SK-N-SH (cell line): ENCODE data around the gene SMIM41. TPM values are rescaled to one million over a fixed set of nuclear protein-coding genes. Genes with fewer than 3 reads are reported as not detected.

ENCODE experiments used
- CTCF ChIA-PET: fragments of 300-600, 350-600 bp; formaldehyde crosslinking; extraction: SDS; loops from one replicate; lab custom pipeline; 2021; lab: Yijun Ruan, JAX
- POLR2A ChIA-PET: fragments of 350-600 bp; sonication (Branson Sonifier 250); formaldehyde crosslinking; extraction: SDS; loops from one replicate; lab custom pipeline; 2020; ENCODE audit warnings: antibody characterized with exemption, inconsistent platforms; lab: Yijun Ruan, JAX
- DNase-seq: peaks from one replicate; pipeline ENCODE4 v3.0.0; 2012
- H2AFZ ChIP-seq: fragments of 200-600 bp; sonication (generic); 2 replicates; pipeline ENCODE4 v1.8.1; 2016; ENCODE audit warnings: antibody characterized with exemption, mild to moderate bottlenecking, low read depth
- H3F3A ChIP-seq: fragments of 200-600 bp; sonication (generic); replicated peaks from 2 replicates; pipeline ENCODE3; 2016; ENCODE audit warnings: antibody characterized with exemption, mild to moderate bottlenecking; ENCODE audit not compliant: insufficient read depth
- H3K27ac ChIP-seq, 2 experiments: fragments of 200-500 bp in 1 of 2; fragments of 200-600 bp in 1 of 2; sonication (Bioruptor generic) in 1 of 2; sonication (generic), shearing (Covaris generic) in 1 of 2; 2 replicates each; pipeline versions ENCODE4 v1.5.1 to v1.6.1; 2014 to 2016; ENCODE audit warnings: low read depth in 2 of 2, inconsistent platforms in 1 of 2, low read length in 1 of 2, mild to moderate bottlenecking in 1 of 2, mixed read lengths in 1 of 2
- H3K27me3 ChIP-seq: fragments of 200-600 bp; sonication (generic), shearing (Covaris generic); 2 replicates; pipeline ENCODE4 v1.6.1; 2016; ENCODE audit warnings: mixed run types; ENCODE audit not compliant: insufficient read depth
- H3K36me3 ChIP-seq, 2 experiments: fragments of 200-500 bp in 1 of 2; fragments of 200-600 bp in 1 of 2; sonication (Bioruptor generic) in 1 of 2; sonication (generic) in 1 of 2; replicated peaks in 1 of 2; 2 replicates each; pipeline versions ENCODE3 to v1.5.1; 2014 to 2016; ENCODE audit warnings: low read length in 1 of 2, mild to moderate bottlenecking in 1 of 2; ENCODE audit not compliant: insufficient read depth in 2 of 2, control insufficient read depth in 1 of 2
- H3K4me1 ChIP-seq, 2 experiments: fragments of 200-500 bp in 1 of 2; fragments of 200-600 bp in 1 of 2; sonication (Bioruptor generic) in 1 of 2; sonication (generic), shearing (Covaris generic) in 1 of 2; 2 replicates each; pipeline versions ENCODE4 v1.5.1 to v1.6.1; 2014 to 2016; ENCODE audit warnings: low read depth in 1 of 2, low read length in 1 of 2, mixed run types in 1 of 2; ENCODE audit not compliant: insufficient read depth in 2 of 2, control insufficient read depth in 1 of 2
- H3K4me2 ChIP-seq: fragments of 200-600 bp; sonication (generic), shearing (Covaris generic); 2 replicates; pipeline ENCODE4 v1.6.1; 2017; ENCODE audit warnings: mixed run types
- H3K4me3 ChIP-seq, 2 experiments: fragments of 200-500 bp in 1 of 2; fragments of 200-600 bp in 1 of 2; sonication (Bioruptor generic) in 1 of 2; sonication (generic), shearing (Covaris generic) in 1 of 2; 2 replicates each; pipeline versions ENCODE4 v1.5.1 to v1.8.1; 2014 to 2016; ENCODE audit warnings: low read depth in 2 of 2, inconsistent platforms in 1 of 2, low read length in 1 of 2, mild to moderate bottlenecking in 1 of 2, mixed read lengths in 1 of 2, moderate library complexity in 1 of 2
- H3K79me2 ChIP-seq: fragments of 200-600 bp; sonication (generic); 2 replicates; pipeline ENCODE4 v1.8.1; 2017; ENCODE audit warnings: mild to moderate bottlenecking; ENCODE audit not compliant: insufficient read depth
- H3K9ac ChIP-seq: fragments of 200-600 bp; sonication (generic); 2 replicates; pipeline ENCODE4 v1.6.1; 2017; ENCODE audit warnings: mixed run types
- H3K9me2 ChIP-seq: fragments of 200-600 bp; sonication (generic); 2 replicates; pipeline ENCODE4 v1.6.1; 2017; ENCODE audit warnings: mixed run types
- H3K9me3 ChIP-seq: fragments of 200-600 bp; sonication (generic); 2 replicates; pipeline ENCODE4 v1.6.1; 2017; ENCODE audit warnings: mixed run types, mild to moderate bottlenecking, moderate library complexity
- H4K20me1 ChIP-seq: fragments of 200-600 bp; sonication (generic); 2 replicates; pipeline ENCODE4 v1.6.1; 2017; ENCODE audit warnings: mild to moderate bottlenecking, mixed run types; ENCODE audit not compliant: insufficient read depth
- ELF1 ChIP-seq: IDR thresholded peaks from 2 replicates; pipeline ENCODE4 v1.4.0; 2012
- EP300 ChIP-seq, 2 experiments: IDR thresholded peaks; 2 replicates each; pipeline versions ENCODE4 v1.4.0 to v1.6.1; 2012; ENCODE audit warnings: borderline replicate concordance in 1 of 2, low read depth in 1 of 2, low read length in 1 of 2
- EZH2phosphoT487 ChIP-seq: fragments of 200-600 bp; sonication (generic); IDR thresholded peaks from 2 replicates; pipeline ENCODE4 v1.6.1; 2017; ENCODE audit warnings: low read depth, mixed run types, mild to moderate bottlenecking, antibody characterized with exemption, moderate library complexity, borderline replicate concordance
- GATA2 ChIP-seq: sonication (generic); formaldehyde crosslinking; IDR thresholded peaks from 2 replicates; pipeline ENCODE4 v1.5.0; 2020; ENCODE audit warnings: mild to moderate bottlenecking, missing genetic modification reagents
- MEF2A ChIP-seq: IDR thresholded peaks from 2 replicates; pipeline ENCODE4 v1.4.0; 2012; ENCODE audit warnings: low read depth, borderline replicate concordance
- NFIC ChIP-seq: IDR thresholded peaks from 2 replicates; pipeline ENCODE4 v1.4.0; 2012; ENCODE audit warnings: borderline replicate concordance
- NRF1 ChIP-seq: IDR thresholded peaks from 2 replicates; pipeline ENCODE4 v1.6.1; 2012; ENCODE audit warnings: low read depth, mild to moderate bottlenecking, low read length
- POLR2AphosphoS5 ChIP-seq: IDR thresholded peaks from 2 replicates; pipeline ENCODE4 v1.6.1; 2012; ENCODE audit warnings: low read depth, low read length
- RFX5 ChIP-seq: IDR thresholded peaks from 2 replicates; pipeline ENCODE4 v1.6.1; 2012; ENCODE audit warnings: mild to moderate bottlenecking, improper control_type of control experiment, low read length
- TEAD4 ChIP-seq: IDR thresholded peaks from 2 replicates; pipeline ENCODE4 v1.4.0; 2012; ENCODE audit warnings: mild to moderate bottlenecking, borderline replicate concordance; ENCODE audit not compliant: insufficient read depth
- USF1 ChIP-seq: IDR thresholded peaks from 2 replicates; pipeline ENCODE4 v1.4.0; 2012; ENCODE audit warnings: low read depth, borderline replicate concordance
- USF2 ChIP-seq: fragments of 150-350 bp; IDR thresholded peaks from 2 replicates; pipeline ENCODE4 v1.6.1; 2017; ENCODE audit warnings: antibody characterized with exemption, low read length, low read depth, borderline replicate concordance
- ZBTB33 ChIP-seq: IDR thresholded peaks from 2 replicates; pipeline ENCODE4 v1.4.0; 2012; ENCODE audit warnings: low read depth, borderline replicate concordance
- WGBS: methylation state at CpG from one replicate; pipeline ENCODE4 v1.1.6; 2017; ENCODE audit warnings: low lambda C conversion rate; 5-methylcytosine and 5-hydroxymethylcytosine counted together
- polyA plus RNA-seq, 3 experiments: library from polyadenylated mRNA; depleted of rRNA; stranded (reverse); fragments of >200 nt; gene quantifications; 2 replicates each; pipeline ENCODE4 v1.2.3, GENCODE V29; 2012
- TF ChIP-seq, protein P1 (sequence below): fragments of 200-600 bp; sonication (generic); IDR thresholded peaks from 2 replicates; pipeline ENCODE4 v1.6.1; 2017; ENCODE audit warnings: antibody characterized with exemption, mild to moderate bottlenecking, moderate library complexity

SMIM41 gene
- polyA plus RNA-seq, 1 of the 3 experiments (the other 2 are of a cell fraction): not detected

- no peak for TF ChIP-seq USF2
- peak; percentile 90; the same call in 1 of the 2 replicates for TF ChIP-seq MEF2A
Observed at GRCh38 chr12:52050758-52051541, 28.6 kb upstream of the SMIM41 start, which contains the start of gene NR4A1 (continued).

- Histone ChIP-seq H3K27ac (no peak overlapping the region), H3K9ac (no peak overlapping the region), H4K20me1 (peaks cover 14% of the 10 kb centered on the region), H3K9me2 (no peaks in the 10 kb centered on the region), H3K9me3 (no peaks in the 10 kb centered on the region), H3K27me3 (no peaks in the 10 kb centered on the region), H3K4me3 (no peak overlapping the region), H3F3A (peaks cover 8% of the 10 kb centered on the region), H3K4me1 (peaks cover 8 to 23% of the 10 kb centered on the region in 2 experiments; a peak in 2 of 4 replicates), H3K79me2 (no peaks in the 10 kb centered on the region)
- 93% methylated on average over 6 of the region's 7 CpGs for WGBS
- ChIA-PET POLR2A (no interaction called here), CTCF (interaction anchor here (0.9 to 15.6 kb wide), 3 partner anchors 14 to 30 kb away, joined by 3 to 279 read pairs (median 4); no protein-coding TSS in a partner anchor)
- no peak for DNase-seq
- TF ChIP-seq USF1 (no peak), POLR2AphosphoS5 (no peak), RFX5 (no peak), NRF1 (no peak), EZH2phosphoT487 (no peak), NFIC (no peak), ELF1 (no peak)
- TF ChIP-seq, all 33 proteins: peak for 0
- Histone ChIP-seq H3K36me3 (no peaks in the 10 kb centered on the region), H3K4me2 (no peak overlapping the region), H2AFZ (no peak overlapping the region)
Observed at GRCh38 chr12:52052468-52053186, 26.9 kb upstream of the SMIM41 start.

GRCh38 chr12:52053536-52054209 lies 25.8 kb upstream of the SMIM41 start:
- no peaks in the 10 kb centered on the region for H3K27me3 ChIP-seq
- no peaks in the 10 kb centered on the region for H3K79me2 ChIP-seq
- H3K4me1 ChIP-seq: peaks cover 8 to 23% of the 10 kb centered on the region in 2 experiments; a peak in 2 of 4 replicates
- peaks cover 14% of the 10 kb centered on the region for H4K20me1 ChIP-seq
- no peak for DNase-seq
- H3F3A ChIP-seq: peaks cover 8% of the 10 kb centered on the region
- no peaks in the 10 kb centered on the region for H3K36me3 ChIP-seq
- no peak overlapping the region for H2AFZ ChIP-seq
- H3K4me3 ChIP-seq: no peak overlapping the region
- CTCF ChIA-PET: interaction anchor here (15.6 kb wide), 1 partner anchor 26 kb away, joined by 279 read pairs; no protein-coding TSS in a partner anchor
- H3K9me3 ChIP-seq: no peaks in the 10 kb centered on the region
- POLR2A ChIA-PET: no interaction called here
- 84% methylated on average over 6 of the region's 9 CpGs for WGBS
- no peak overlapping the region for H3K4me2 ChIP-seq
- H3K9me2 ChIP-seq: no peaks in the 10 kb centered on the region
- no peak overlapping the region for H3K27ac ChIP-seq
- H3K9ac ChIP-seq: no peak overlapping the region
- TF ChIP-seq GATA2 (CRISPR knock-in tag): no peak
- no peak for TF ChIP-seq USF2
- TF ChIP-seq POLR2AphosphoS5: no peak
- no peak for TF ChIP-seq EP300 (IDR thresholded peaks at IDR 0.05; ENCODE audit: borderline replicate concordance in 1 of 2, low read depth in 1 of 2, low read length in 1 of 2)
- no peak for TF ChIP-seq TEAD4
- no peak for TF ChIP-seq ELF1
- no peak for TF ChIP-seq ZBTB33
- no peak for TF ChIP-seq RFX5
- no peak for TF ChIP-seq EZH2phosphoT487
- TF ChIP-seq, protein P1, sequence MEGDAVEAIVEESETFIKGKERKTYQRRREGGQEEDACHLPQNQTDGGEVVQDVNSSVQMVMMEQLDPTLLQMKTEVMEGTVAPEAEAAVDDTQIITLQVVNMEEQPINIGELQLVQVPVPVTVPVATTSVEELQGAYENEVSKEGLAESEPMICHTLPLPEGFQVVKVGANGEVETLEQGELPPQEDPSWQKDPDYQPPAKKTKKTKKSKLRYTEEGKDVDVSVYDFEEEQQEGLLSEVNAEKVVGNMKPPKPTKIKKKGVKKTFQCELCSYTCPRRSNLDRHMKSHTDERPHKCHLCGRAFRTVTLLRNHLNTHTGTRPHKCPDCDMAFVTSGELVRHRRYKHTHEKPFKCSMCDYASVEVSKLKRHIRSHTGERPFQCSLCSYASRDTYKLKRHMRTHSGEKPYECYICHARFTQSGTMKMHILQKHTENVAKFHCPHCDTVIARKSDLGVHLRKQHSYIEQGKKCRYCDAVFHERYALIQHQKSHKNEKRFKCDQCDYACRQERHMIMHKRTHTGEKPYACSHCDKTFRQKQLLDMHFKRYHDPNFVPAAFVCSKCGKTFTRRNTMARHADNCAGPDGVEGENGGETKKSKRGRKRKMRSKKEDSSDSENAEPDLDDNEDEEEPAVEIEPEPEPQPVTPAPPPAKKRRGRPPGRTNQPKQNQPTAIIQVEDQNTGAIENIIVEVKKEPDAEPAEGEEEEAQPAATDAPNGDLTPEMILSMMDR: no peak
